Thoracic aorta (tissue), 2 donors: Measurements from ENCODE around the gene LCN6. TPM values are rescaled to one million over a fixed set of nuclear protein-coding genes. Genes with fewer than 3 reads are reported as not detected.

Experiments
- ATAC-seq: fragments of 150-250 bp; one replicate; pipeline ENCODE4 v1.8.0; 2017; ENCODE audit warnings: low read depth; ENCODE audit not compliant: insufficient number of reproducible peaks, low FRiP score
- DNase-seq: peaks from one replicate; pipeline ENCODE4 v3.0.0-alpha.2; 2020; ENCODE audit warnings: low spot score
- H3K27ac ChIP-seq, 2 donors: fragments of 200-600 bp; sonication (generic); 1 replicate in 1 of 2; 2 replicates in 1 of 2; pipeline ENCODE4 v1.5.1; 2016; ENCODE audit warnings: mild to moderate bottlenecking in 2 of 2, moderate library complexity in 2 of 2
- H3K27me3 ChIP-seq: fragments of 200-600 bp; sonication (generic); replicated peaks from 2 replicates; pipeline ENCODE4 v1.6.0; 2016; ENCODE audit warnings: mild to moderate bottlenecking; ENCODE audit not compliant: insufficient read depth
- H3K36me3 ChIP-seq: fragments of 200-600 bp; sonication (generic); one replicate; pipeline ENCODE4 v1.5.1; 2016
- H3K4me1 ChIP-seq, 2 donors: fragments of 200-600 bp; sonication (generic); 1 replicate in 1 of 2; 2 replicates in 1 of 2; pipeline versions ENCODE4 v1.5.1 to v1.6.0; 2016; ENCODE audit warnings: low read depth in 2 of 2, mild to moderate bottlenecking in 1 of 2; ENCODE audit not compliant: control insufficient read depth in 1 of 2
- H3K4me3 ChIP-seq: fragments of 200-600 bp; sonication (generic); 2 replicates; pipeline ENCODE4 v1.5.1; 2016; ENCODE audit warnings: mild to moderate bottlenecking
- H3K9me3 ChIP-seq: fragments of 200-600 bp; sonication (generic); 2 replicates; pipeline ENCODE4 v1.5.1; 2016
- CTCF ChIP-seq: fragments of 200-600 bp; sonication (generic); IDR thresholded peaks from one replicate; pipeline ENCODE4 v1.5.1; 2019; ENCODE audit warnings: antibody characterized with exemption
- total RNA-seq, 2 donors: library from RNA; depleted of rRNA; stranded (reverse); fragments of >200 nt; gene quantifications; one replicate each; pipeline versions ENCODE4 v1.1.0 to v1.2.3, GENCODE V29; 2016

Gene LCN6
- total RNA-seq, 2 donors from 2014 or later, result 4.5 to 25.3 TPM

GRCh38 chr9:136784997-136785361 is 36.7 kb upstream of the LCN6 start:
- no peak overlapping the region for H3K27ac ChIP-seq
- no peaks in the 10 kb centered on the region for H3K9me3 ChIP-seq
- H3K27me3 ChIP-seq, result no peaks in the 10 kb centered on the region
- TF ChIP-seq CTCF, result no peak
- H3K4me3 ChIP-seq, result no peak overlapping the region
- no peaks in the 10 kb centered on the region for H3K4me1 ChIP-seq
- DNase-seq, result no peak
- no peak for ATAC-seq
- H3K36me3 ChIP-seq, result no peaks in the 10 kb centered on the region

- DNase-seq, result no peak
- Histone ChIP-seq H3K4me1 (no peaks in the 10 kb centered on the region), H3K9me3 (no peaks in the 10 kb centered on the region), H3K36me3 (no peaks in the 10 kb centered on the region), H3K27ac (no peak overlapping the region), H3K4me3 (no peak overlapping the region), H3K27me3 (no peaks in the 10 kb centered on the region)
- no peak for ATAC-seq
- peak; percentile 53 for TF ChIP-seq CTCF
Observed at GRCh38 chr9:136784249-136784996, 36.1 kb upstream of the LCN6 start.

GRCh38 chr9:136782452-136782851 is 34.1 kb upstream of the LCN6 start:
- no peak for TF ChIP-seq CTCF
- Histone ChIP-seq H3K27ac (no peak overlapping the region), H3K4me3 (no peak overlapping the region), H3K4me1 (no peaks in the 10 kb centered on the region), H3K9me3 (no peaks in the 10 kb centered on the region), H3K36me3 (no peaks in the 10 kb centered on the region), H3K27me3 (no peaks in the 10 kb centered on the region)
- DNase-seq, result no peak
- ATAC-seq, result no peak

- no peak for ATAC-seq
- H3K9me3 ChIP-seq, result no peaks in the 10 kb centered on the region
Observed at GRCh38 chr9:136779808-136780207, 31.5 kb upstream of the LCN6 start.

GRCh38 chr9:136777359-136777758 is 29.0 kb upstream of the LCN6 start:
- no peaks in the 10 kb centered on the region for H3K36me3 ChIP-seq
- TF ChIP-seq CTCF, result no peak
- H3K27ac ChIP-seq, result no peak overlapping the region
- no peaks in the 10 kb centered on the region for H3K4me1 ChIP-seq
- no peaks in the 10 kb centered on the region for H3K27me3 ChIP-seq
- H3K9me3 ChIP-seq, result peaks cover 6% of the 10 kb centered on the region
- no peak for DNase-seq
- no peak overlapping the region for H3K4me3 ChIP-seq
- ATAC-seq, result no peak

More at GRCh38 chr9:136779808-136780207, 31.5 kb upstream of the LCN6 start:
- Histone ChIP-seq H3K27me3 (no peaks in the 10 kb centered on the region), H3K27ac (no peak overlapping the region), H3K4me1 (no peaks in the 10 kb centered on the region), H3K36me3 (no peaks in the 10 kb centered on the region), H3K4me3 (no peak overlapping the region)
- no peak for DNase-seq
- TF ChIP-seq CTCF, result no peak
